Measurements from ENCODE around the gene ATRNL1. TPM values are rescaled to one million over a fixed set of nuclear protein-coding genes. Genes with fewer than 3 reads are reported as not detected.
"Not testable (repeated sequence)": the region's sequence is repeated elsewhere in the genome, so short reads cannot be mapped to it uniquely, and the experiment has no call there.

ATRNL1 gene
- total RNA-seq, 1 donor from 2014 or later, result 0.17 TPM

DNA sequence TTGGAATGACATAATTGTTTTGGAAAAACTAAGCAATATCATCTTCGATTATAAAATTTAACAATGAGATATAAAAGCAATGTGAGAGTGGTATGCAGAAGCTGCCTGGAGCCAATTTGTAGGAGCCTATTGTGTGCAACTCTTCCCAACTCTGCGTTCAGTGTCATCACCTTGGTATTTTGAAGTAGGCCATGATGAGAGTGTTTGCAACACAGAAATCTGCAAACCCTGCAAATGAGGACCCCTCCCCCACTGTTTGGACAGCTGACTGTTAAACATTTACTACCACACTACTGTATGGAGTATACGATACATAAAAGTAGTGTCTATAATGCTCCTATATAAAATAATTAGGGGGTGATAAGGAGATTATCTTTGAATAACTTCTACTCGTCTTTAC lies 531.3 kb downstream of the ATRNL1 start:
- DNase-seq, result no peak

DNA sequence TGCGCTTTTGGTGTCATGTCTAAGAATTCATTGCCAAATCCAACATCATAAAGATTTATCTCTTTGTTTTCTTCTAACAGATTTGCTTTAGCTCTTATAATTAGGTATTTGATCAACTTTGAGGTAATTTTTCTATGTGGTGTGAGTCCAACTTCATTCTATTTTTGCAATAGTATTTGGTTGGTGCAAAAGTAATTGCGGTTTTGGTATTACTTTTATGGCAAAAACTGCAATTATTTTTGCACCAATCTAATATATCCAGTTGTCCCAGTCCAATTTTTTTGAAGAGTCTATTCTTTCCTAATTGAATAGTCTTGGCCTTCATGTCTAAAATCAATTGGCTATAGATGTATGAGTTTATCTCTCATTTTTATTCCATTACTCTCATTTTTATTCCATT lies 535.5 kb downstream of the ATRNL1 start:
- no peak for DNase-seq

DNA sequence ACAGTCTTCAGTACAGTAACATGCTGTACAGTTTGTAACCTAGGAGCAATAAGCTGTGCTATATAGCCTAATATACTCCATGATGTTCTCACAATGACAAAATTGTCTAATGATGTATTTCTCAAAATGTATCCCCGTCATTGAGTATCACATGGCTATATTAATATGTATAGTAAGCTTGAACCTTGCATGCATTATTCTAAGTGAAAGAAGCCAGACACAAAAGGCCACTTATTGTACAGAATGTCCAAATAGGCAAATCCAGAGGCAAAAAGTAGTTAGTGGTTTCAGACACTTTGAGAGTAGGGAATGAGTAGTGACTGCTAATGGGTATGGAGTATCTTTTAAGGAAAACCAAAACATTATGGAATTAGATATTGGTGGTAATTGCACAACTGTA lies 545.1 kb downstream of the ATRNL1 start:
- DNase-seq, result no peak

DNA sequence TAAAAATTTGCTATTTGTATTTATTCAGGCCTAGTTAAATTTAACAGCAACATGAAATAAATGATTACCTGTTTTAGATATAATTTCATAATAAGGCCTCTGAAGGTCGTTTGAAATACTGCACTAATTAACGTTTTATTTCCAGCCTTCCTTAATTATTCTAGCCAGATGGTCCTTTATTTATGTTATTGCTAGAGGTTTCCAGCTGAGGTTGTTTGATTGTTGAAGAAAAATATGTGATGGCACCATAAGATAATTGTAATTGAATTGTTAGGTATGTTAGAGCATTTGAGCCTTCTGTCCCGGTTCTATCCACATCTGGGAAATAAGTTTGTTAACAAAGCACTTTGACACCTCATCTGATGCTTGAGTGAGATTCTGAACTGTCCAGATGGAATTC lies 556.1 kb downstream of the ATRNL1 start:
- DNase-seq, result no peak

DNA sequence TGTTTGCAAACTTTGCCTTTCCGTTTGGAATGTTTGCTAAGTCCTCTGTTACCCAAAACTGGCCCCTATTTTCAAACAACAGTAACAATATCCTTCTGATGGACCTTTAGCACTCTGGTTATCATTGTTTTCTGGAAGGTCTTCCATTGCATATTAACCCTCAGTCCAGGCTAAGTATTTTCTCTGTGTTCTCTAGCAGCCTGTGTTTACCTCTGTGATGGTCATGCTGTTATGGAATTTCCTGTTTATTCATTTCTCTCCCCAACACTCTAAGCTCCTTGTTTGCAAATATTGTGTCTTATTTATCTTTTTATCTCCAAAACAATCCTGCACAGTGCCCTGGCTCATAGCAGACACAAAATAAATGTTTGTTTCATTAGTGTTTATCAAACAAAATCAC lies 560.3 kb downstream of the ATRNL1 start:
- DNase-seq, result no peak

DNA sequence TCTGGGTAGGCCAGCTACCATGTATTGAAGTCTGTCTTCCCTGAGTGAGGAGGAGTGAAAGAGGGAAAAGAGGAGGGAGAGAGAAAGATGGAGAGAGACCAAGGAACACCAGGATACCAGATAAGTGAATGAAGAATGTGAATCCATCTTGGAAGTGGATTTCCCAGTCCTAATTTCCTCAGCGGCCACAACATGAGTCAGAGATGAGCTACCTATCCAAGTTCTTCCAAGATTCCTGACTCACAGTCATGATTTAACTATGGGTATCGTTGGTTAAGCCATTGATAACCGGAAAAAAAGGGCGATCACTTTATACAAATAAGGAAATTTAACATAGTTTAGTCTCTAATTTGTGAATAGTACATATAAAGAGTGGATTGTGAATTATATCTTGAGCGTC lies 561.8 kb downstream of the ATRNL1 start:
- DNase-seq, result no peak

DNA sequence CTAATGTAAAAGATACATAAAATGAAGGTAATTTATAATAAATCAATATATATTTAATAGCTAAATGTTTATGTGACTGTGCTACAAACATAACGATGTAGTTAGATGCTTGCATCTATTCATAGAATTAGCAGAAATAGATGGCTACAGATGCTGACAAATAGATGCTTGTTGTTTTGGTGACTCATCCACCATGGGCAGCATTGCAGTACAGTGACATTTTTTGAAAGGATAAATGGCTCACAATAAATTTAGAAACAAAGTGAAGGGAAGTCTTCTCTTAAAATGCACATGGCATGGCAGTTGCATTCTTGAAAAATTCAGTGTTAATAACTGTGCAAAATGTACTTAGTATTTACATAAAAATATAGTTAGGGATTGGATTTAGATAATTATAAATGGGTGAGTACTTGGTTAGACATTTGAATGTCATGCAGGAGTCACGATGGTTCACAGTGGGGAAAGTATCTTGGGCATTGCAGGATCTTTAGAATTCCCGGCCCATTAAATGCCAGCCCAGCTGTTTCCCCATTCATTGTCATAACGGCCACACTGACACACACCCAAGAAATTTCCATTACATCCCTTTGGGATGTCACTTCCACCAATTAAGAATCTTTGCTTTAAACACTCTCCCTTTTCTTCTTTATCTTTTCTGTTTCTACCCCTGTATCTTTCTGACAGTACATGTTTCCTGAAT lies 564.1 kb downstream of the ATRNL1 start:
- no peak for DNase-seq

DNA sequence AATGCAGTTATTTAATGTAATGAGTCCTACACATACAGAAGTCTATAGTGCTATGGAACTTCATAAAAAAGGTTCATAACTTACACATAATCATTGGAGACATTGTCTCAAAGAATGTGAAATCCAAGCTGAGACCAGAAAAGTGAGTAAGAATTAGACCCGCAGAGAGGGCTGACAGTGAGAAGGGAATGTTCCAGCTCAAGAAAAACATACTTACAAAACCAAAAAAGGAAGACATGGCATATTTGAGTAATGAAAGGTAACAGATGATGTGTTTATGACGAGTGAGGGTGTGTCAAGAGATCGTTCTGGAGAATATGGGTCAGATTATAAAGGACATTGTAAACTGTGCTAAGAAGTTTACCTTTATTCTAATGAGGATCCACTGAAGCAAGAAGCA lies 566.5 kb downstream of the ATRNL1 start:
- DNase-seq, result no peak

DNA sequence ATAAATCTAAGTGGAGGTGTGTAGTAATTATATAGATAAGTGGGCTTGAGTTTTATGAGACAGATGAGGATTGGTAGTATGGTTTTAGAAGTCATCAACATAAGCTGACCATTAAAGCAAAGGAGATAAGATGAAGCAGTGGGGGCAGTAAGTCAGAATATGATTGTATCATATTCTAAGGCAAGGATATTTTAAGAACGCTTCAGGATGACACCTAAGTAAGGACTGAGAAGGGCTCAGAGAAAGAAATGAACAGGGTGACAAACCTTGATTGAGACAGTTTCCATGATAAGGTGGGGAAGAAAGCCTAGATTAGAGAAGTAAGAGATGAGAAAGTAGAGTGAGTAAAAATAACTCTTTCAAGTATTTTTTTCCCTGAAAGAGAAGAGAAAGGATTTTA lies 567.2 kb downstream of the ATRNL1 start:
- no peak for DNase-seq

DNA sequence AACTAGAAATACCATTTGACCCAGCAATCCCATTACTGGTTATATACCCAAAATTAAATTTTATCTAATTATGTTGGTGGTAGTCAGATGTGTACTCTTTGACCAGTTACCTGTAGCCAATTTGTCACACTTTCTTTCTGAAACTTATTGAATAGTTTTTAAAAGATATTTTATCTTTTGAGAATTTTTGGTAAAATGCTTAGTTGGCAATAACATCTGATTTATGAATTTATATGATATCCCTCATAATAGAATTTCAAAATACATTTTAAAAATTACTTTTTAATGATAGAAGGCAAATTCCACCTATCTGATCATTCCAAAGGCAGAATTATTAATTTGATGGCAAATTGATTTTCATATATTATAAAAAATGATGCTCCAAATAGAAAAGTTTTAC lies 569.3 kb downstream of the ATRNL1 start:
- DNase-seq, result no peak

DNA sequence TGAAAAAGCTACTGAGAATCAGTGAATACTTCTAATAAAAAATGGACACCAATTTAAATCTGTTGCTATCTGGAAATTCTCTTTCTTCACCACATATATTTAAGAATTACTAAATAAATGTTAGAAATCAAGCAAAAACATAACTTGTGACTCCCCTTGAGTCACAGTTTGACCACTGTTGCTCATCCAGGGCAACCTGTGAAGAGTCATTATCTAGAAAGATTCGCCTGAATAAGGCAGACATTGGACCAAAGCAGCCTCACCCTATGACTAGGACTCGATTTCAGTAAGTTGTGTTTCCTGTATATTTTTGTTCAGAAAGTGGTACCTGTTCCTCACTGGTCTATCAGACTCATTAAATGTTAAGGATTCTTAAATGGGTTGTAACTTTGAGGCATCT lies 572.4 kb downstream of the ATRNL1 start:
- DNase-seq, result no peak

DNA sequence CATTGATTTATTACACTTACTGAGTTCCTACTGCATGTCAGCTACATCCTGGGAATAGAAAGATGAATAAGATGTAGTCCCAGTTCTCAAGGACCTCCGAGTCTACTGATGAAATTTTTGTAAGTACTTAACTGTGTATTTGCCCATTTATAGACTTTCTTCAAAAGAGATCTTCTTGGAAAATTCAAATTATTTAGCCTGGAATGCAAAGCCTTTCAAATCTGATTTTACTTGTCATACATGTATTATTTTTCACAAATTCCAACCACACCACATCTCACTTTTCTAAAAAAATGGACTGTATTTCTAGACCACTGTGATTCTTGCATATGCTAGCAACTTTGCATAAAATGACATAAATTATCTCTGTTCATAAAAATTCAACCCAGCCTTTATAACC lies 581.3 kb downstream of the ATRNL1 start:
- DNase-seq, result no peak

DNA sequence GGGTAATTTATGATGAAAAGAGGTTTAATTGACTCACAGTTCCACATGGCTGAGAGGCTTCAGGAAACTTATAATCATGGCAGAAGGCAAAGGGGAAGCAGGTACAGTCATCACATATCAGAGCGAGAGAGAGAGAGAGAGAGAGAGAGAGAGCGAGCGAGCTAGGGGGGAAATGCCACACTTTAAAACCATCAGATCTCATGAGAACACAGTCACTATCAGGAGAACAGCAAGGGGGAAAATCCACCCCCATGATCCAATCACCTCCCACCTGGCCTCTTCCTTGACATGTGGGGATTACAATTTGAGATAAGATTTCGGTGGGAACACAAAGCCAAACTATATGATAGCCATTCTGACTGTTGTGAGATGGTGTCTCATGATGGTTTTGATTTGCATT lies 603.6 kb downstream of the ATRNL1 start:
- DNase-seq, result no peak

DNA sequence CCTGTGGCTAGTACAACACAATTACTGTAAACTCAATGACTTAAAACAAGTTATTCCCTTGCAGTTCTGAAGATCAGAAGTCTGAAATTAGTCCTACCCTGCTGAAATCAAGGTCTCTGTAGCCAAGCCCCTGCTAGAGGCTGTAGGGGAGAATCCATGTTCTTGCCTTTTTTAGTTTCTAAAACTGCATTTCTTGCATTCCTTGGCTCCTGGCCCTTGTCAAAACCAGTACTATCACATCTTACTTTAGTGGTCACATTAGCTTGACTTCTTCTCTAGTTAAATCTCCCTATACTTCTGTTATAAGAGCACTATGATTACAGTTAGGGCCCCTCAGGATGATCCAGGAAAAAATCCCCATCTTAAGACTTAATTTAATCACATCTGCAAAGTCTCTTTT lies 612.9 kb downstream of the ATRNL1 start:
- no peak for DNase-seq

DNA sequence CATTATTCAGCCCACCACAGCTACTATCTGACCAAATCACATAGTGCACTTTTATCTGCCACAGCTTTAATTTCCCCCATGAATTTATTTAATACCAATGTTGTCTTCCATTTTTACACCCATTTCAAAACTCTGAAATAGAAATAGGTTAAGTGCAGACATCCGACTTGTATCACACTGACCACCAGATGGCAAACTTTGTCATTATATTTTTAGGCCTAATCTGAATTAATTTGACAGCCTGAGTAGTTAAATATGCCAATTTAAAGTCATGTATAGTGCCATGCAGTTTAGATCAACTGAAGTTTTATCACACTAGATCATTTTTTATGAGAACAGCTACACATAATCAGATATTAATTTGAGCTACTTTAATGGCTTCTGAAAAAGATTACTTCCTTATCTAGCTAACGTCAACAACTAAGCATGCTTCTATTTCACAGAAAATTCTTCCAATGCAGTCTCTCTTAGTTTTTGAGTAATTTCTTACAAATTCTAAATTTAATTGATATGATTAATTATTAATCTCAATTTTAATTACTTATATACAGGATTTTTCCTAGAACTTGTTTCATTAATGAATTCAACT lies 613.4 kb downstream of the ATRNL1 start:
- peak; percentile 61 for DNase-seq

DNA sequence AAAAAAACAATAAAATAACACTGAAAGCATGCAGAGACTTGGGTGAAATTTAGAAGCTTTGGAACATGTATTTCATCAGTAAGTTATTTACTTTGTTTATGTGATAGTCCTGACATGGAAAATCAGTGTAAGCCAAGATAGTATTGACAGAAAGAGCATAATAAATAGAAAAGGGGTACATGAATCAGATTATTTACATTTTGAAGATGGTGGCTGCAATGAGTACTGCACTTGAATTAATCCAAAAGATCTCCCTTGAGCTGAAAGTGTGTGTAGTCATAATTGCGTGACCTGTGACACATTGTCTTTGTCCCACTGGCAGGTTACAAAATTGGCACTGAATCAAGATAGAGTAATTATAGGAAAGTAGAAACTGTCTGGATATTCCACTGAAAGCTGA lies 617.0 kb downstream of the ATRNL1 start:
- no peak for DNase-seq

DNA sequence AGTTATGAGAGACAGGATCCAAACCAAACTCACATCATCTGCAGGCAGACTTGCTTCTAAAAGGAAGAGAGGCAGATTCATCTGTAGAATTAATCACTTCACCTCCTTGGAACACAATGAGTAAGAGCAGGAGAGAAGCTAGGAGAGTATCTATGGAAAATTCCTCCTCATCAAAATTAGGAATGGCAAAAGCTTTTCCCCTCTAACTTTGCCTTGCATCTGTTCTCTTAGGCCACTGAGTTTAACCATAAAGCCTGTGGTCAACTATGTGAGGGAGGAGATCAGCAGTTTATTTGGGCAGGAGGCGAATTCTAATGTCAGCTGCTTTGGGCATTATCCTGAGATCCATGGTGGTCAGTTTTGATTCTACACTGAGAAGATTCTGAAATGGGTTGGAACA lies 618.1 kb downstream of the ATRNL1 start:
- no peak for DNase-seq

DNA sequence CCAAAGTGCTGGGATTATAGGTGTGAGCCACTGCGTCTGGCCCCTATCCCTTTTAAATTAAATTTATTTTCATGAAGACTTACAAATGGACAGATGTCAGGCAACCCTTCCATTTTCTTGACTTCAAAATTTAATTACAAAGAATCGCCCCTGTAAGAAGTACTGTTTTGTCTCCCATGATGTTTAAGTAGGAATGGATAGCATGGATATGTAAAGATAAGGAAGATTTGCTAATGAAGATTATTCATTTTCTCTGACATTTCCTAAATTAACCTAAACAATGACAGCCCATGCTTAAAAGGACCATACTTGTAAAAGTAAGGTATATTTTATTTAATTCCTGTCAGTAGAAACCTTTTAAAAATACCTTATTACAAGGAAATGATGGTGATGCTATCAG lies 627.0 kb downstream of the ATRNL1 start:
- no peak for DNase-seq

DNA sequence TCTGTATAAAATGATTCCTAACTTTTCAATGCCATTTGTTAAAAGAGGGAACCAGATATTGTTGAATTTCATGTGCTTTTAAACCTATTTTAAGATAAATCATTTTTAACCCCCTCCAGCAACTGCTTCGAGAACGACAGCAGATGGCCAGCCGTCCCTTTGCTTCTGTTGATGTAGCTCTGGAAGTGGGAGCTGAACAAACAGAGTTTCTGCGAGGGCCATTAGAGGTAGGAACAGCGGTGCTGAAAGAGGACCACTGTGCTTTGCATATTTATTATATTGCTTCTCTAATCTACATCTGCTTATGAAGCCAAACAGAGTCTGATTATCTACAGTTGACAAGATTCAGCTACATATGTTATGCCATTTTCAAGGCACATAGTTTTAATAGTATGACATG lies 634.0 kb downstream of the ATRNL1 start:
- no peak for DNase-seq

DNA sequence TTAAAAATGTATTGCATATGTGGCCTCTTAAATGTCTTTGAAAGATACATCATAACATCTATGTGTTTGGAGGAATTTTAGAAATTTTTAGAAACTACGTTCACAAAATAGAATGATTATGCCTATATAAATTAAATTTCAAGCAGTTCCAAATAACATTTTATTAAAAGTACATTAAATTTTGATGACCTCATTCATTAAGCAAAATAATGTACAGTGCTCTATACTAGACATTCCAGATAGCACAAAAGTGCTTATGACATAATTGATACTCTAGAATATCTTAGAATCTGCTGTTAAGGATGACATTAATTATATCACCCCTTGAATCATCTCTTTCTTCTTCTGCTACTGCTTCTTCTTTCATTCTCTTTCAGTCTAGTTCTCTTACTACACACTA lies 650.9 kb downstream of the ATRNL1 start:
- no peak for DNase-seq

DNA sequence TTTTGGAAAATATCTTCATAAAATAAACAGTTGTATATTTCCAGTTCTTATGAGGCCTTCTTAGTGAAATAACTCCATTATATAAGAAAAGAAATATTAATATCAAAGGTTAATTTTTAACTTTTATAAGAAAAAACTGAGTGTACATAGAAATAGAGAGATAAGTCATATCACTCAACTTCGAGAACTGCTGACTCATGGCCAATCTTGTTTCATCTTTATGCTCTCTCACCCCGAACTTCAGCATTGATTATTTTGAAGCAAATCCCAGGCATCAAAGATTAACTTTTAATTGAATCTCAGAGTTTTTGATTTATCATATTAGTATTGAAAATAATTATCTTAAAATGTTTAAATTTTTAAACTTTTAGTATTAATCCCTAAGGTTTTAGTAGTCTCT lies 652.8 kb downstream of the ATRNL1 start:
- no peak for DNase-seq

DNA sequence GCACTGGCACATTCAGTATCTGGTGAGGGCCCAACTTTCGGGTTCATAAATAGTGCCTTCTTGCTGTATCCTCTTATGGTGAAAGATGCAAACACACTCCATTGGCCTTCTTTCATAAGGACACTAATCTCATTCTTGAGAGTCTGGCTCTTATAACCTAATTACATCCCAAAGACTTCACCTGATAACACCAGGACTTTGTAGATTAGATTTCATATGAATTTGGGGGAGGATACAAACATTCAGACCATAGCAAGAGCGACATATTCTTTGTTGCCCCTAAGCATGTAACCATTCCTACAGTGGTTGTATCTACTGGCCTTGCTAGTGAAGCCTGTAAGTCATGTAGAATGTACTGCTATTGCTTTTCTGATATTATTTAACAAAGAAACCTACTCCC lies 654.6 kb downstream of the ATRNL1 start:
- DNase-seq, result no peak

DNA sequence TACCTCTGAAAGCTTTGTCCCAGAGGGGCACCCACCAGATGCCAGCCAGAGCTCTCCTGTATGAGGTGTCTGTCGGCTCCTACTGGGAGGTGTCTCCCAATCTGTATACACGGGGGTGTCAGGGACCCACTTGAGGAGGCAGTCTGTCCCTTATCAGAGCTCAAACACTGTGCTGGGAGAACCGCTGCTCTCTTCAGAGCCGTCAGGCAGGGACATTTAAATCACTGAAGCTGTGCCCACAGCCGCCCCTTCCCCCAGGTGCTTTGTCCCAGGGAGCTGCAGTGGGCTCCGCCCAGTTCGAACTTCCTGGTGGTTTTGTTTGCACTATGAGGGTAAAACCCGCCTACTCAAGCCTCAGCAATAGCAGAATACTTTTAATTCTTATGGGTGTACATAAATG lies 665.3 kb downstream of the ATRNL1 start:
- not testable (repeated sequence) for DNase-seq

DNA sequence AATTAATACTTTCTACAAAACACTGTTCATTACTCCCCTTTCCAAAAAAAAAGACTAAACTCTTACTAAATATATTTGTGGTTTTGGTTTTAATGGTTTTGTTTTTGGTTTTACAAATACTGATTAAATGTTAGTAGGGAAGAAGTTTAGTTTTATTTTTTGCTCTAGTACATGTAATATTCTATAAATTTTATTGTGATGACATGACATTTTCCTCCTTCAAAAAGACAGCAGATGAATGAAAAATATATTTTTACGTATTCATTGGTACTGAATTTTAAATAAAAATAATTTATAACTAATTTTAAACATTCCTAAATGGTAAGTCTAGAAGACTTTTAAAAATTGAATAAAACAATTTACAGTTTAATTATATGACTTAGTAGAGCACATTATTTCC lies 667.0 kb downstream of the ATRNL1 start:
- DNase-seq, result no peak

DNA sequence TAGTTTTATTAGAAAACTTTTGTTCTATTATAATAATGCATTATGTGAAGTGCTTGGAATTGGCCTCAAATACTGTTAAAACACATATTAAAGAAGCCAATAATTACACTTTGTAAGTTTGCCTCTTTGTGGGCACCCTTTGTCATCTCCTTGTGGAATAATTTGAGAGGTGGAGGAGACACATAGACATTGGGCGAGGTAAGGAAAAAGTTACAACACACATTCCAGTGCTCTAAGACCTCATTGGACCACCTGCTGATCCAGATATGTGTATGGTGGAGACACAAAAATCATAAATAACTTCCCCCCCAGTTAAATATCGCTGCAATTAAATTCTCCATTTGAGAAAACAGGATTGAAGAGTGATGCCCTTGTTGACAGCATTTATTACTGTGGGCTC lies 668.0 kb downstream of the ATRNL1 start:
- no peak for DNase-seq
